ENCODE data around the gene CILP2.
A peak's percentile ranks its signal among the peaks of the same experiment; 100 is the strongest.

Gene CILP2

DNA sequence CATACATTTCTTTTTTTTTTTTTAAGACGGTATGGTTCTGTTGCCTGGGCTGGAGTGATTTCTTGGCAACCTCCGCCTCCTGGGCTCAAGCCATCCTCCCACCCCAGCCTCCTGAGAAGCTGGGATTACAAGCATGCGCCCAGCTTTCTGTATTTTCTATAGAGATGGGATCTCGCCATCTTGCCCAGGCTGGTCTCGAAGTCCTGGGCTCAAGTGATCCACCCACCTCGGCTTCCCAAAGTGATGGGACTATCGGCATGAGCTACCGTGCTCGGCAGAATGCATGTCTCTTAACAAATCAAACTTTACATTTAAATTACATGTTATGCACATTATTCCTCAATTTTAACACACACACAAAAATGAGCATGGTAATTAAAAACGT lies 20.8 kb upstream of the CILP2 start:
- Histone ChIP-seq H3K9ac (ENCODE audit: low read length in 5 of 5) (peak overlapping the region in 1 of 5 donors; percentile 4), H3K36me3 (ENCODE audit: control insufficient read depth in 5 of 5, insufficient read depth in 5 of 5, low read length in 5 of 5) (peaks cover 0 to 12% (median 7%) of the 10 kb centered on the region in 5 donors), H3K27ac (ENCODE audit: low read depth, low read length) (no peak overlapping the region), H3K4me1 (ENCODE audit: control insufficient read depth in 5 of 5, insufficient read depth in 5 of 5, low read length in 5 of 5) (peaks cover 5 to 34% (median 32%) of the 10 kb centered on the region in 5 donors), H3K27me3 (ENCODE audit: control insufficient read depth in 5 of 5, insufficient read depth in 4 of 5, low read length in 5 of 5) (no peaks in the 10 kb centered on the region), H3K9me3 (ENCODE audit: control insufficient read depth in 5 of 5, low read length in 5 of 5) (peaks cover 0 to 12% (median 6%) of the 10 kb centered on the region in 5 donors), H3K4me3 (ENCODE audit: low read depth in 1 of 5, low read length in 5 of 5) (peak overlapping the region in 2 of 5 donors; percentile 93 to 94)

DNA sequence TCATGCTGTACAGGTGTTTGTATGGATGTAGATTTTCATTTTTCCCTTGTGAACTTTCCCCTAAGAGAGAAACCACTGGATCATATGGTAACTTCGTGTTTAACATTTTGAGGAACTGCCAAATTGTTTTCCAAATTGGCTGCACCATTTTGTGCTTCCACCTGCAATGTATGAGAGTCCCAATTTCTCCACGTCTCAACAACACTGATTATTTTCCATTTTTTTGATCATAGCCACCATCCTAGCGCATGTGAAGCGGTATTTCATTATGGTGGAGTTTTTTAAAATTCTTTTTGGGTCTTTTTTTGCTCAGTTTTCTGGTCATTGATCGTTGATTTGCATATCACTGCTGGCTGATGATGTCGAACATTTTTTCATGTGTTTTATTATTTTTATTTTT lies 17.1 kb upstream of the CILP2 start:
- H3K9ac ChIP-seq (ENCODE audit: low read length in 5 of 5) = no peak overlapping the region
- peaks cover 0 to 18% (median 15%) of the 10 kb centered on the region in 5 donors for H3K4me1 ChIP-seq (ENCODE audit: control insufficient read depth in 5 of 5, insufficient read depth in 5 of 5, low read length in 5 of 5)

DNA sequence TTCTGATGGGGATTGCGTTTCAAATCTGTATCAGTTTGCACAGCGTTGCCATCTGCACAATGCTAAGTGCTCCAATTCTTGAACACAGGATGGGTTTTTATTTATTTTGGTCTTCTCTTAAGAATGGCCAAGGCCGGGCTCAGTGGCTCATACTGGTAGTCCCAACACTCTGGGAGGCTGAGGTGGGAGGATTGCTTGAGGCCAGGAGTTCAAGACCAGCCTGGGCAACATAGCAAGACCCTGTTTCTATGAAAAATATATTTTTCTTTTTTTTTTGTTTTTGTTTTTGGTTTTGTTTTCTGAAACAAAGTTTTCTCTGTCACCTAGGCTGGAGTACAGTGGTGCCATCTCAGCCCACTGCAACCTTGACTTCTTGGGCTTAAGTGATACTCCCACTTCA lies 14.9 kb upstream of the CILP2 start:
- Histone ChIP-seq H3K9me3 (ENCODE audit: control insufficient read depth in 5 of 5, low read length in 5 of 5) (no peaks in the 10 kb centered on the region), H3K9ac (ENCODE audit: low read length in 5 of 5) (no peak overlapping the region), H3K27ac (ENCODE audit: low read depth, low read length) (no peak overlapping the region), H3K4me1 (ENCODE audit: control insufficient read depth in 5 of 5, insufficient read depth in 5 of 5, low read length in 5 of 5) (peaks cover 0 to 6% (median 4%) of the 10 kb centered on the region in 5 donors), H3K4me3 (ENCODE audit: low read depth in 1 of 5, low read length in 5 of 5) (no peak overlapping the region), H3K36me3 (ENCODE audit: control insufficient read depth in 5 of 5, insufficient read depth in 5 of 5, low read length in 5 of 5) (peaks cover 0 to 48% (median 29%) of the 10 kb centered on the region in 5 donors), H3K27me3 (ENCODE audit: control insufficient read depth in 5 of 5, insufficient read depth in 4 of 5, low read length in 5 of 5) (no peaks in the 10 kb centered on the region)

More for the DNA sequence above, 17.1 kb upstream of the CILP2 start:
- no peaks in the 10 kb centered on the region for H3K9me3 ChIP-seq (ENCODE audit: control insufficient read depth in 5 of 5, low read length in 5 of 5)
- peaks cover 0 to 27% (median 13%) of the 10 kb centered on the region in 5 donors for H3K36me3 ChIP-seq (ENCODE audit: control insufficient read depth in 5 of 5, insufficient read depth in 5 of 5, low read length in 5 of 5)
- H3K27me3 ChIP-seq (ENCODE audit: control insufficient read depth in 5 of 5, insufficient read depth in 4 of 5, low read length in 5 of 5) = no peaks in the 10 kb centered on the region
- H3K27ac ChIP-seq (ENCODE audit: low read depth, low read length) = no peak overlapping the region
- no peak overlapping the region for H3K4me3 ChIP-seq (ENCODE audit: low read depth in 1 of 5, low read length in 5 of 5)

DNA sequence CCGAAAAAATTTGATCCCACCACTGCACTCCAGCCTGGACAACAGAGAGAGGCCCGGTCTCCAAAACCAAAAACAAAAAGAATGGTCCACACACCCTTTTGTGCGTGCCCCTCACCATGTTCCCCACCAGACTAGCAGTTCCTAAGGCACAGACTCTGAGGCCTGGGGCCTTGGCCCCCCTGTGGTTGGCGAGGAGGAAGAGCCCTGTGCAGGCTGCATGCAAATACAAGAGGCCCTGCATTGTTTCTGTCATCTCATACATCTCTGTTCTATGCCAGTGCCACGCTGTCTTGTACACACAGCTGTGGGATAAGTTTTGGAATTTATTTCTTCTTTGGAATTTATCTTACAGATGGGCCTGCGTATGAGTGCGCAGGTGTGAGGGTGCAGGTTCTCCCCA lies 14.0 kb upstream of the CILP2 start:
- no peaks in the 10 kb centered on the region for H3K9me3 ChIP-seq (ENCODE audit: control insufficient read depth in 5 of 5, low read length in 5 of 5)
- H3K4me1 ChIP-seq (ENCODE audit: control insufficient read depth in 5 of 5, insufficient read depth in 5 of 5, low read length in 5 of 5) = peaks cover 0 to 6% (median 4%) of the 10 kb centered on the region in 5 donors
- no peaks in the 10 kb centered on the region for H3K27me3 ChIP-seq (ENCODE audit: control insufficient read depth in 5 of 5, insufficient read depth in 4 of 5, low read length in 5 of 5)
- H3K27ac ChIP-seq (ENCODE audit: low read depth, low read length) = no peak overlapping the region
- H3K9ac ChIP-seq (ENCODE audit: low read length in 5 of 5) = no peak overlapping the region
- H3K36me3 ChIP-seq (ENCODE audit: control insufficient read depth in 5 of 5, insufficient read depth in 5 of 5, low read length in 5 of 5) = peaks cover 0 to 54% (median 33%) of the 10 kb centered on the region in 5 donors
- no peak overlapping the region for H3K4me3 ChIP-seq (ENCODE audit: low read depth in 1 of 5, low read length in 5 of 5)

DNA sequence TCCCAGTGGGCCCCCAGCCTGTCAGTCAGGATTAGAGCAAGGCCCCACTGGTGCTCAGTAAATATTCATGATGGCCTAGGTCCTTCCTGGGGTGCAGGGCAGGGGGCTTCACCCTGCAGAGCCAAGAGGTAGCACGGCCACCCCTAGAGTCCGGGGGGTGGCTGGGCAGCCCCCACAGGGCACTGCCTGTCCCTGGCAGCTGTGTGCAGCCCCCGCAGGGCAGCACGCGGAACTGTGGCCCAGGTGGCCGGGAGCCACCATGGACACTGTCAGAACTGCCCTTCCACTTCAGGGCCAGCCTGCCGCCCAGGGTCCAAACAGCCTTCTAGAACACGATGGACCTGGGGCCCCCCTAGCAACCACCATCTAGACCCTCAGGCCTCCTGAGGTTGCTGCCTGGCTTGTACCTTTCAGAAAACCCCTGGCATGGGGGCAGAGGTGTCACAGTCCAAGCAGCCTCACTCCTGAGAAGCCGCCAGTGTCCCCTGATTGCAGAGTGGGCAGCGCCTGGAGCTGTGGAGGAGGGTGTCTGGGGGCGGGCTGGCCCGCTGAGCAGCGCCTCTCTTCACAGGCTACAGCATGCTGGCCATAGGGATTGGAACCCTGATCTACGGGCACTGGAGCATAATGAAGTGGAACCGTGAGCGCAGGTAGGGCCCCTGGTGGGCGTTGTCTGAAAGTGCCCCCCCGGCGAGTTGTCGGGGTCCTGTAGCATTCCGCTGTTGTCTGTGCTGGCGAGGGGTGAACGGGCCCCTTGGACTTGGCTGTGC lies 12.3 kb upstream of the CILP2 start:
- no peak overlapping the region for H3K9ac ChIP-seq (ENCODE audit: low read length in 5 of 5)
- H3K27me3 ChIP-seq (ENCODE audit: control insufficient read depth in 5 of 5, insufficient read depth in 4 of 5, low read length in 5 of 5) = no peaks in the 10 kb centered on the region
- H3K36me3 ChIP-seq (ENCODE audit: control insufficient read depth in 5 of 5, insufficient read depth in 5 of 5, low read length in 5 of 5) = peaks cover 0 to 46% (median 26%) of the 10 kb centered on the region in 5 donors
- no peaks in the 10 kb centered on the region for H3K9me3 ChIP-seq (ENCODE audit: control insufficient read depth in 5 of 5, low read length in 5 of 5)
- peaks cover 0 to 6% (median 4%) of the 10 kb centered on the region in 5 donors for H3K4me1 ChIP-seq (ENCODE audit: control insufficient read depth in 5 of 5, insufficient read depth in 5 of 5, low read length in 5 of 5)
- no peak overlapping the region for H3K27ac ChIP-seq (ENCODE audit: low read depth, low read length)
- no peak overlapping the region for H3K4me3 ChIP-seq (ENCODE audit: low read depth in 1 of 5, low read length in 5 of 5)

DNA sequence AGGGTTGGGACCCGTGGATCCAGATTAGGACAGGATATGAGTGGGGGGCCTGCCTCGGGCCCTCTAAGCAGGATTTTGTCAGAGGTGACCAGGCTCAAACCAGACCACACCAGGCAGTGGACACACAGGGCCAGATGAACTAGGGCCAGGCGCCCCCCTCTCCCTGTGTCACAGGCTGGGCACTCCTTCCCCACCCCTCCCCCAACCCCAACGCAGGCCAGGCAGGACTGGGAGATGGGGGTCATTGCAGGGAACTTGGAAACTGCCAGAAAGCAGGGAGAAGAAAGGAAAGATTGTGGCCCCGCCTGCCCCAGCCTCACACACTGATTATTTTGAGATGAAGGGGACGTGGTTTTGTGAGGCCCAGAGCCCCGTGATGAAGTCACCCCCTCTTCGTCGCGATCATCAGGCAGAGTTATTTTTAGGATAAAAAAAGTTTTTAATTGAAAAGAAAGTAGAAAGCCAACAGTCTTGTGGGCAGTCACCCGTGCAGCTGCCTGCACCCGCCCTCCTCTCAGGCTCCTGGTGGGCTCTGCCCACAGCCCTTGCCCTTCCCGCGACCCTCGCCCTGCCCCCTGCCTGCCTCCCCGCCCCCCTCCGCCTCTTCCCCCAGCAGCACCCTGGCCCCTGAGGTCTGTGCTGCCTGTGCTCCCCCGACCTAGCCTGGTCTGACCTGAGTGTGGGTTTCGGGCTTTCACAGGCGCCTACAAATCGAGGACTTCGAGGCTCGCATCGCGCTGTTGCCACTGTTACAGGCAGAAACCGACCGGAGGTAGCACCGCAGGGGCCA lies 11.3 kb upstream of the CILP2 start:
- Histone ChIP-seq H3K4me1 (ENCODE audit: control insufficient read depth in 5 of 5, insufficient read depth in 5 of 5, low read length in 5 of 5) (peaks cover 0 to 6% (median 4%) of the 10 kb centered on the region in 5 donors), H3K27ac (ENCODE audit: low read depth, low read length) (no peak overlapping the region)

DNA sequence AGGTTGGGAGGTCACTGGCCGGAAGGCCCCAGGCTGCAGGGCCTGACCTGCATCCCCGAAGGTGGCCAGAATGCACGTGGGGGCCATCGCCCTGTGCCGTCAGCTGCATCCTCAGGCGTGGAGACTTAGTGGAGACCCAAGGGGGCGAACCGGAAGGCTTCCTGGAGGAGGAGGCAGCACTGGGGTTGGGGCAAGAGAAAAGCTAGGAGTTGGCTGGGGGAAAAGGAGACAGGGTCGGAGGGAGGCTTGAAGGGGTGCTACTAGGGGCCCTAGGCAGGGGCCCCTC lies 10.8 kb upstream of the CILP2 start:
- H3K27ac ChIP-seq (ENCODE audit: low read depth, low read length) = no peak overlapping the region
- H3K9ac ChIP-seq (ENCODE audit: low read length in 5 of 5) = no peak overlapping the region
- H3K27me3 ChIP-seq (ENCODE audit: control insufficient read depth in 5 of 5, insufficient read depth in 4 of 5, low read length in 5 of 5) = no peaks in the 10 kb centered on the region
- peaks cover 0 to 9% (median 6%) of the 10 kb centered on the region in 5 donors for H3K4me1 ChIP-seq (ENCODE audit: control insufficient read depth in 5 of 5, insufficient read depth in 5 of 5, low read length in 5 of 5)
- no peak overlapping the region for H3K4me3 ChIP-seq (ENCODE audit: low read depth in 1 of 5, low read length in 5 of 5)
- H3K9me3 ChIP-seq (ENCODE audit: control insufficient read depth in 5 of 5, low read length in 5 of 5) = no peaks in the 10 kb centered on the region
- peaks cover 0 to 46% (median 26%) of the 10 kb centered on the region in 5 donors for H3K36me3 ChIP-seq (ENCODE audit: control insufficient read depth in 5 of 5, insufficient read depth in 5 of 5, low read length in 5 of 5)

More for the DNA sequence above, 11.3 kb upstream of the CILP2 start:
- H3K9ac ChIP-seq (ENCODE audit: low read length in 5 of 5) = no peak overlapping the region
- no peaks in the 10 kb centered on the region for H3K9me3 ChIP-seq (ENCODE audit: control insufficient read depth in 5 of 5, low read length in 5 of 5)
- peaks cover 0 to 46% (median 26%) of the 10 kb centered on the region in 5 donors for H3K36me3 ChIP-seq (ENCODE audit: control insufficient read depth in 5 of 5, insufficient read depth in 5 of 5, low read length in 5 of 5)
- H3K27me3 ChIP-seq (ENCODE audit: control insufficient read depth in 5 of 5, insufficient read depth in 4 of 5, low read length in 5 of 5) = no peaks in the 10 kb centered on the region
- H3K4me3 ChIP-seq (ENCODE audit: low read depth in 1 of 5, low read length in 5 of 5) = no peak overlapping the region

DNA sequence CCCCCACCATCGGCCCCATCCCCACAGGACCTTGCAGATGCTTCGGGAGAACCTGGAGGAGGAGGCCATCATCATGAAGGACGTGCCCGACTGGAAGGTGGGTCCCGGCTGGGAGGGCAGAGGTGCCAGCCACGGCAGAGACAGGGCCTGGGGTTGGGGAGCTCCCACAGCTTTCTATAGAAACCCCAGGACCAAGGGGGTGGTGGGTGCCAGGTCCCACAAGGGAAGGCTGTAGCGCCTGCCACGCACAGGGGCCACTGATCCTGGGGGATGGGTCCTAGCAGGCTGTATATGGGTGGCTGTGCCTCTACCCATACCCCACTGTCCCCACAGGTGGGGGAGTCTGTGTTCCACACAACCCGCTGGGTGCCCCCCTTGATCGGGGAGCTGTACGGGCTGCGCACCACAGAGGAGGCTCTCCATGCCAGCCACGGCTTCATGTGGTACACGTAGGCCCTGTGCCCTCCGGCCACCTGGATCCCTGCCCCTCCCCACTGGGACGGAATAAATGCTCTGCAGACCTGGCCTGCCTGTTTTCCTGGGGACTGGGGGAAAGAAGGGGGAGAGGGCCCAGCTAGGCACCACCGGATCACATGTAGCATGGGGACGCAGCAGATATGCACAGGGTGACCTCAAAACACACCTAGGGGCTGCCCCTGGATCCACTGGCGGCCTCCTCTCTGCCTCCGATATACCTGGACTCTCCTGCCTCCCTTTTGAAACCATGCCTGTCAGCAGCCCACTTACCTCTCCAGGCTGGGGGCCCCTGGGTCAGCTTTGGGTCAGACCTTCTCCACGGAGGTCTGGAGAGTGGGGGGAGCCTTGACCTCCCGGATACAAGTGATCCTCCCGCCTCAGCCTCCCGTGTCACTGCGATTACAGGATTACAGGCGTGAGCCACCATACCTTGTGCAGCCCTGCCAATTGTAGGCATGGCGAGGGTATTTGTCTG lies 10.1 kb upstream of the CILP2 start:
- Histone ChIP-seq H3K36me3 (ENCODE audit: control insufficient read depth in 5 of 5, insufficient read depth in 5 of 5, low read length in 5 of 5) (peaks cover 0 to 46% (median 26%) of the 10 kb centered on the region in 5 donors), H3K4me1 (ENCODE audit: control insufficient read depth in 5 of 5, insufficient read depth in 5 of 5, low read length in 5 of 5) (peaks cover 0 to 9% (median 7%) of the 10 kb centered on the region in 5 donors), H3K9ac (ENCODE audit: low read length in 5 of 5) (no peak overlapping the region), H3K4me3 (ENCODE audit: low read depth in 1 of 5, low read length in 5 of 5) (no peak overlapping the region), H3K9me3 (ENCODE audit: control insufficient read depth in 5 of 5, low read length in 5 of 5) (no peaks in the 10 kb centered on the region), H3K27ac (ENCODE audit: low read depth, low read length) (no peak overlapping the region), H3K27me3 (ENCODE audit: control insufficient read depth in 5 of 5, insufficient read depth in 4 of 5, low read length in 5 of 5) (no peaks in the 10 kb centered on the region)

DNA sequence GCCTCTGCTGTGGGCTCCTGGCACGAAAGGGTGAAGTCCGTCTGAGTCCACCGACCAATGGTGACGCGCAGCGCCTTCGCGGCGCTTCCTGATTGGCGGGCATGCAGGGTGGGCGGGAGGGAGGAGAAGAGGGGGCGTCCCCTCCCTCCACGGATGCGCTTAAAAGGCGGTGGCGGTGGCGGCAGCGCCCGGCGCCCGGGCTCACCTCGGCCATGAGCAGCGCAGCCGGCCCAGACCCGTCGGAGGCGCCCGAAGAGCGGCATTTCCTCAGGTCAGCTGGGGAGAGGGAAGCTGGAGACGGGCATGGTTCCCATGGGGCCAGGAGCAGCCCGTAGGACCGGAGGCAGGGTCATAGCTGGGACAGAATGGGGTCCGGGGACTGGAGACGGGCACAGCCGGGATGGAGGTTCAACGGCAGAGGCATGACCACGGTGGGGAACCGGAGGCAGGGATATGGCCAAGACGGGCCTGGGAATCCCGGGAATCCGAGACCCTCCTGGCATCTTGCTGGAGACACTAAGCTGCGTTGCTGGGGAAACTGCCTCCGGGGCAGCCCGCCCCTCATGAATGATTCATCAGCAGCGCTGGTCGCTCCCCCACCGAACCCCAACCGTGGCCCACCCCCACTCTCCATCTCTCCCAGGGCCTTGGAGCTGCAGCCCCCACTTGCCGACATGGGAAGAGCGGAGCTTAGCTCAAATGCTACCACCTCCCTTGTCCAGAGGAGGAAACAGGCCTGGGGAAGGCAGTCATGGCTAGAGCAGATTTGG lies 9.2 kb upstream of the CILP2 start, which contains the start of gene YJEFN3:
Gene YJEFN3 (plus strand): TSS at position 191 of the 770 bp plus-strand sequence. CDS start 22 bp downstream, at position 213.
- Histone ChIP-seq H3K27me3 (ENCODE audit: control insufficient read depth in 5 of 5, insufficient read depth in 4 of 5, low read length in 5 of 5) (no peaks in the 10 kb centered on the region), H3K9ac (ENCODE audit: low read length in 5 of 5) (no peak within 1 kb of the TSS), H3K27ac (ENCODE audit: low read depth, low read length) (no peak within 1 kb of the TSS), H3K4me1 (ENCODE audit: control insufficient read depth in 5 of 5, insufficient read depth in 5 of 5, low read length in 5 of 5) (peaks cover 0 to 9% (median 6%) of the 10 kb centered on the region in 5 donors), H3K36me3 (ENCODE audit: control insufficient read depth in 5 of 5, insufficient read depth in 5 of 5, low read length in 5 of 5) (peaks cover 0 to 44% (median 25%) of the 10 kb centered on the region in 5 donors), H3K9me3 (ENCODE audit: control insufficient read depth in 5 of 5, low read length in 5 of 5) (no peaks in the 10 kb centered on the region), H3K4me3 (ENCODE audit: low read depth in 1 of 5, low read length in 5 of 5) (no peak within 1 kb of the TSS)

Measured in subcutaneous abdominal adipose tissue (tissue), 5 donors.